ENCODE results near the gene GRM3. TPM values are rescaled to one million over a fixed set of nuclear protein-coding genes. Genes with fewer than 3 reads are reported as not detected.

Gene GRM3
- total RNA-seq, 2 donors from 2014 or later = not detected

DNA sequence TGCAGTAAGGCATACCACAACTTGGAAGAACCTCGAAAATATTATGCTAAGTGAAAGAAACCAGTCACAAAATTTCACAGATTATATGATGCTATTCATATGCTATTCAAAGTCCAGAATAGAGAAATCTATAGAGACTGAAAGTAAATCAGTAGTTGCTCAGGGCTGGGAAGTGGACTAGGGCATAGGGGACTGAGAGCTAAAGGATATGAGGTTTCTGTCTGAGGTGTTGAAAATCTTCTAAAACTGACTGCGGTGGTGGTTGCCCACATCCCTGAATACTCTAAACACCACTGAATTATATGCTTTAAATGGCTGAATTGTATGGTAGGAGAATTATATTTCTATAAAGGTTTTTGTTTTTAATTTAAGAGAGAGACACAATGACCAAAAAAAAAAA lies 254.5 kb downstream of the GRM3 start:
- no peak for DNase-seq (ENCODE audit: low spot score)
- H3K27ac ChIP-seq = no peak overlapping the region
- H3K4me1 ChIP-seq (replicated peaks) = no peaks in the 10 kb centered on the region
- H3K27me3 ChIP-seq (replicated peaks; ENCODE audit: insufficient read depth) = no peaks in the 10 kb centered on the region
- H3K36me3 ChIP-seq = no peaks in the 10 kb centered on the region
- intact Hi-C loops (cut with DNase I) = loop anchor here (10.0 kb wide), 1 partner anchor 1003 kb away; no protein-coding TSS in a partner anchor
- no peak overlapping the region for H3K4me3 ChIP-seq
- 94% methylated on average over 2 of the region's 2 CpGs for WGBS
- TF ChIP-seq, protein P1, sequence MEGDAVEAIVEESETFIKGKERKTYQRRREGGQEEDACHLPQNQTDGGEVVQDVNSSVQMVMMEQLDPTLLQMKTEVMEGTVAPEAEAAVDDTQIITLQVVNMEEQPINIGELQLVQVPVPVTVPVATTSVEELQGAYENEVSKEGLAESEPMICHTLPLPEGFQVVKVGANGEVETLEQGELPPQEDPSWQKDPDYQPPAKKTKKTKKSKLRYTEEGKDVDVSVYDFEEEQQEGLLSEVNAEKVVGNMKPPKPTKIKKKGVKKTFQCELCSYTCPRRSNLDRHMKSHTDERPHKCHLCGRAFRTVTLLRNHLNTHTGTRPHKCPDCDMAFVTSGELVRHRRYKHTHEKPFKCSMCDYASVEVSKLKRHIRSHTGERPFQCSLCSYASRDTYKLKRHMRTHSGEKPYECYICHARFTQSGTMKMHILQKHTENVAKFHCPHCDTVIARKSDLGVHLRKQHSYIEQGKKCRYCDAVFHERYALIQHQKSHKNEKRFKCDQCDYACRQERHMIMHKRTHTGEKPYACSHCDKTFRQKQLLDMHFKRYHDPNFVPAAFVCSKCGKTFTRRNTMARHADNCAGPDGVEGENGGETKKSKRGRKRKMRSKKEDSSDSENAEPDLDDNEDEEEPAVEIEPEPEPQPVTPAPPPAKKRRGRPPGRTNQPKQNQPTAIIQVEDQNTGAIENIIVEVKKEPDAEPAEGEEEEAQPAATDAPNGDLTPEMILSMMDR (IDR thresholded peaks at IDR 0.05) = no peak
- TF ChIP-seq POLR2A (IDR thresholded peaks at IDR 0.05) = no peak
- TF ChIP-seq POLR2AphosphoS5 (IDR thresholded peaks at IDR 0.05) = no peak
- no peaks in the 10 kb centered on the region for H3K9me3 ChIP-seq

DNA sequence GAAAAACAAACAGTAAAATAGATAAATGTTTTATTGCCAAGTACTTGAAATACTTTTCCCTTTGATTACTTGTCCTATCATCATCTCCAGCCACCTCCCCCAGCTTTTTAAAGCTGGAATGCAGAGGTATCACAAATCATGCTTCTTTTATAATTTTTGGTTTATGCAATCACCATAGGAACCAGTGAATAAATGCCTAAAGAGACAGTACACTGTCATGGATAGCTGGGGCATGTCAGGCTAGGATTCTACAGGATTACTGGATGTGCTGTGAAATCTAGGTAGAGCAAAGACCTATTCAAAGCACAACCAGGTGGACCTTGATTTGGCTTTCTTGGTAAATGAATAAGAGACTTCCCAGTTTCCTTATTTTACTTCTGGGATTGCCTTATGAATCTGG lies 257.2 kb downstream of the GRM3 start:
- H3K4me3 ChIP-seq = no peak overlapping the region
- no peaks in the 10 kb centered on the region for H3K36me3 ChIP-seq
- TF ChIP-seq, protein P1 (IDR thresholded peaks at IDR 0.05) = no peak
- TF ChIP-seq POLR2A (IDR thresholded peaks at IDR 0.05) (no peak), POLR2AphosphoS5 (IDR thresholded peaks at IDR 0.05) (no peak)
- H3K4me1 ChIP-seq (replicated peaks) = no peaks in the 10 kb centered on the region
- no peak overlapping the region for H3K27ac ChIP-seq
- intact Hi-C loops (cut with DNase I) = no loop called here
- H3K27me3 ChIP-seq (replicated peaks; ENCODE audit: insufficient read depth) = no peaks in the 10 kb centered on the region
- DNase-seq (ENCODE audit: low spot score) = no peak
- H3K9me3 ChIP-seq = no peaks in the 10 kb centered on the region

DNA sequence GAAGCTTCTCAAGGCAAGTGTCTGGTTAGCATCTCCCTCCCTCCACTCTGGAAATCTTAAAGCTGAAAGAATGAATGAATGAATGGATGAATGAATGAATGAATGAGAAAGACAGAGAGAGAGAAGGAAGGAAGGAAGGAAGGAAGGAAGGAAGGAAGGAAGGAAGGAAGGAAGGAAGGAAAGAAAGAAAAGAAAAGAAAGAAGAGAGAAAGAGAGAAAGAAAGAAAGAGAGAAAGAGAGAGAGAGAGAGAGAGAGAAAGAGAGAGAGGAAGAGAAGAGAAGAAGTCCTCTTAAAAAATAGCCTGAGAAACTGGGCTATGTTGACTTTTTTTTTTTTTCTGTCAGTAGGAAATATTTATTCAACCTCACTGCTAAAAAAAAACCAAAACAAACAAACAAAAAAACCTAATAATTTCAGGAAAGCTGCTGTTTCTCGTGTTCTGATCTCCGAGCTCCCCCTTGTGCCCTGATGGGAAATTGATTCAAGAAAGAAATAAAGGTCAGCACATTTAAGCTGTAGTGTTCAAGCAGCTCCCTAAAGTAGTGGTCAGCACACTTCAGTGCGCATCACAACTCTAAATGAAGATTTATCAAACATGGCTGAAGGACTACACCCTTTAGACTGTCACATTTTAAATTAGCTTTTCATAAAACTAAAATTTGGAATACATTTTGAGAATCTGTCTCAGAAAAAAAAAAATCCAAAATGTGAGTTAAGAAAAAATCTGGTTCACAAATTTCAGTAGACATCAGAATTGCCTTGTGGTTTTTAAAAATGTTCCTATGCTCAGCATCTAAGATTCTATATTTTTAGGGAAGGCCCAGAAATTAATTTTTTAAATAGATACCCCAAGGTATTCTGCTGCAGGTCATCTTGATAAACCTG lies 261.5 kb downstream of the GRM3 start:
- intact Hi-C loops (cut with DNase I) = no loop called here
- no peak for TF ChIP-seq POLR2AphosphoS5 (IDR thresholded peaks at IDR 0.05)
- no peak for TF ChIP-seq POLR2A (IDR thresholded peaks at IDR 0.05)
- TF ChIP-seq, protein P1 (IDR thresholded peaks at IDR 0.05) = peak in 3 of 4 experiments; percentile 10 to 37 (median 17)
- H3K4me1 ChIP-seq (replicated peaks) = no peaks in the 10 kb centered on the region
- no peak for DNase-seq (ENCODE audit: low spot score)
- H3K36me3 ChIP-seq = no peaks in the 10 kb centered on the region
- H3K4me3 ChIP-seq = no peak overlapping the region
- no peaks in the 10 kb centered on the region for H3K9me3 ChIP-seq
- 29% methylated on average over 3 of the region's 3 CpGs for WGBS
- H3K27ac ChIP-seq = no peak overlapping the region
- H3K27me3 ChIP-seq (replicated peaks; ENCODE audit: insufficient read depth) = no peaks in the 10 kb centered on the region

DNA sequence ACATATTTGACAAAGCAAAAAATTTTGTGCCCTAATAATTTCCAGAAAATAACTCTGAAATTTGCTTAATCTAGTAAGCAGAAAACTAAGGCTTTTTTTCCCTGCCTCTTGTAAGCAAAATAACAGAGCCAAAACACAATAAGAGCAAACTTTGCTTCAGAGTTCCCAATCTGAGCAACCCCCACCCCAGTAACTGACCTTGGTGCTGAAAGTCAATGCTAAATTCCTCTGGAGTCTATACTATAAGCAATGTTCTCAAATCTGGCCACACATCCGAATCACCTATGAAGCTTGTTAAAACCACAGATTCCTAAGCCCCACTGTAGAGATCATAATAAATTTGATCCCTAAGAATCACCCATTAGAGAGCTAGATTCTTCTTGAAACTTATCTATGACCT lies 265.2 kb downstream of the GRM3 start:
- Histone ChIP-seq H3K27me3 (replicated peaks; ENCODE audit: insufficient read depth) (no peaks in the 10 kb centered on the region), H3K27ac (no peak overlapping the region), H3K4me3 (no peak overlapping the region), H3K9me3 (no peaks in the 10 kb centered on the region), H3K4me1 (replicated peaks) (no peaks in the 10 kb centered on the region), H3K36me3 (no peaks in the 10 kb centered on the region)
- intact Hi-C loops (cut with DNase I) = no loop called here
- WGBS = 37% methylated on average over 1 of the region's 1 CpG
- TF ChIP-seq POLR2AphosphoS5 (IDR thresholded peaks at IDR 0.05) (no peak), POLR2A (IDR thresholded peaks at IDR 0.05) (no peak)
- TF ChIP-seq, protein P1 (IDR thresholded peaks at IDR 0.05) = no peak
- no peak for DNase-seq (ENCODE audit: low spot score)

DNA sequence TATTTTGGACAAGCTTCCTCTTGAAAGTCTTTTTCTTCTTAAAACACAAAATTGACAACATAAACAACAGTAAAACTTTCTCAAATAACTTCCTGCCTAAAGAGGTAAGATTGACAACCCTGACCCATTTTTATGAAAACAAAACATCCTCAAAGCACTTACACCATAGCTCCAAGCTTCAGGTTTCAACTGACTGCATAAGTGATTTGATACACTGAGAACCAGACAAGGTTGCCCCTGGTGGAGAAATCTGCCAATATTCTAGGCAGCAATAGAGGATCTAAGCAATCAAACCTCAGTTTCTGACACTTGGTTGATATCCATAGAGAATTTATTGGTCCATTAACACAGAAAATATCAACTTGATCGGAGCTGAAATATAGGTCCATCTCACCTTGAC lies 267.9 kb downstream of the GRM3 start:
- no peak overlapping the region for H3K27ac ChIP-seq

More for the DNA sequence above, 267.9 kb downstream of the GRM3 start:
- Histone ChIP-seq H3K4me3 (no peak overlapping the region), H3K27me3 (replicated peaks; ENCODE audit: insufficient read depth) (no peaks in the 10 kb centered on the region), H3K4me1 (replicated peaks) (no peaks in the 10 kb centered on the region), H3K36me3 (no peaks in the 10 kb centered on the region), H3K9me3 (no peaks in the 10 kb centered on the region)
- TF ChIP-seq POLR2A (IDR thresholded peaks at IDR 0.05) = no peak
- no peak for TF ChIP-seq POLR2AphosphoS5 (IDR thresholded peaks at IDR 0.05)
- TF ChIP-seq, protein P1 (IDR thresholded peaks at IDR 0.05) = no peak
- WGBS = 89% methylated on average over 1 of the region's 1 CpG
- no peak for DNase-seq (ENCODE audit: low spot score)
- intact Hi-C loops (cut with DNase I) = no loop called here
